GM19372 (cell line): ENCODE measurements around the gene GLI2.
A peak's percentile ranks its signal among the peaks of the same experiment; 100 is the strongest.

ENCODE experiments used
- ATAC-seq: cut with Tn5 transposase; IDR thresholded peaks from one replicate; pipeline ENCODE4 v1.9.1; 2021; ENCODE audit warnings: mild to moderate bottlenecking, low read depth, moderate library complexity; ENCODE audit not compliant: unreplicated experiment

GLI2 gene

DNA sequence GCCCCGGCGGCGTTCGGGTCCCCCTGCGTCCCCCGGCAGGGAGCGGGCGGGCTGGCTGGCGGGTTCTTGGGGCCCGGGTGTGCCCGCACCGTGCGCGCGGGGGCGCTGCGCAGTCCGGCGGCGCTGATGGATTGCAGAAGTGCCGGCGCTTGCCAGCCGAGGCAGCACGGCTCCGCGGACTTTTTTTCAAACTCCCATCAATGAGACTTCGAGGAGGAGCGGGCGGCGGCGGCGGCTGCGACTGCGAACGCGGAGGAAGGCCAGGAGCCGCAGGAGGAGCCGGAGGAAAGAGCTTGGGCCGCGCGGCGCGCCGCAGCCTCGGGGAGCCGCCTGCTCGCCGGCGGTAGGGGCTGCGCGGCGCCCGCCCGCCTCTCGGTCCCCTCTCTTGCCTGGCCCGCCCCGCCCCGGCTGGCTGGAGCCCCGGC lies at the start of gene GLI2:
Gene GLI2, plus strand, starts transcription at position 123 of the 425 bp plus-strand sequence. CDS start 61,453 bp downstream, outside the sequence.
- peak; percentile 71 for ATAC-seq

DNA sequence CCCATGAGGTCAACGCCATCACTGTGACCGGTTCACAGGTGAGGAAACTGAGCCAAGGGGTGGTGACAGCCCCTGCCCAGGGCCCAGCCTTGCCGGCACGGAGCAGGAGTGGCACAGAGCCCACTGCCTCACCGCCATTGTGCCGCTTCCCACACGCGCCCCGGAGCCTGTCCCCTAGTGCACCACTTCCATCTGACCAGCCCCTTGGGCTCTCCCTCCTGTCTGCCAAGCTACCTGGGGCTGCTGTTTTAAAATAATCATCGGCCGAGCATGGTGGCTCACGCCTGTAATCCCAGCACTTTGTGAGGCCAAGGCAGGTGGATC lies 49.7 kb upstream of the GLI2 start:
- ATAC-seq, result no peak

DNA sequence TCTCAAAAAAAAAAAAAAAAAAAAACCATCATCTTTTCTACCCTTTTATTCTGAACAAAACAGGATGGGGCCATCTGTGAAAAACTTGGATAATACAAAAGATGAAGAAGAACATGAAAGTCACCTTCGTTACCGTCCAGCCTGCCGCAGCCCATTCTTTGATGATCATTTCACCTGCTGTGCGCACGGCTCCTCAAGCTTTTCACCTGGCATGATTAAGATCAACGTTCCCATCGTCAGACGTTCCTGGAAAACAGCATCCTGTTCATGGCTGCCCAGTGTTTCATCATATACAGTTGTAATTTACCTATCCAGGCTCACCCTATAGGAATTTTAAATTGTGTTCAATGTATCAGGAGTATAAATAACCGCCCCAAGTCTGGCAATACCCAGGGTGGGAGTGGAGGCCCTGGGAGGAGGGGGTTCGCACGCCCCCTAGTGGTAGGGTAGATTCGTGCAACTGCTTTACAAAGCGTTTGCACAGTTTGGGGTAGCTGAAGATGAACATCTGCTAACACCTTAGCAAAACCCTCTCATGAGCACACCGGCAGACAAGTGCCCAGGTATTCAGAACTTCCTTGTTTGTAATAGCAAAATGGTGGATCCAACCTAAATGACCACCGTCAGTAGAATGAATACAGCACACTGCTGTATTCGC lies 49.0 kb upstream of the GLI2 start:
- ATAC-seq, result no peak

DNA sequence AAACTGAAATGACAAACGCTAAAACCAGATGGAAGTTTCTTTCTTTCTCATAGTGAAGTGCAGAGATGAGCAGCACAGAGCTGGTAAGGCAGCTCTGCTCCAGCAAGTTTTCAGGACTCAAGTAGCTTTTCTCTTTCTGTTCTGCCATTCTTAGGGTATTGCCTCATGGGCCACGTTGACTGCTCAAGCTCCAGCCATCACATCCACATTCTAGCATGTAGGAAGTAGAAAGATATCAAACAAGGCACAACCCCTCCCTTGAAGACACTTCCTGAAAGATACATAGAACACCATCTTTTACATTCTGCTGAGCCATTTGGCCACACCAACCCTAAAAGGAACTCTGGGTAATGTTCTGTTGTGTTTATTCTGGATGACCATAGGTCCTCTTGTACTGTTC lies 48.5 kb upstream of the GLI2 start:
- ATAC-seq, result no peak

DNA sequence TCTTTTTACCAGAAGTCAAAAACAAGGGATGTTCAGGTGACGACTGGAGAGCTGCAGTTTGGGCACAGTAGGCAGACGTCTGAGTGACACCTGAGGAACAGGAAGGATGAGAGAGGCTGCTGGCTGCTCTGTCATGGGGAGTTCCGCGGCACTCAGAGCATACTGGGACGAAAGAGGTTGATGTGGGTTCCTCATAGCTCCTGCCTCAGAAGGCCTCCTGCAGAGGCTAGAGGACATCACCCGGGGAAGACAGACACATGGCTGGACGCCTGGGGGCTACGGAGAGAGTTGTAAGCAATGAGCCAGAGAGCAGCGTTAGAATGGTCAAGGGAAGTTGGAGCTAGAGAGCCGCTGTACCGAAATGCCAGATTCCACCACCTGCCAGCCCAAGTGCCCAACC lies 45.1 kb upstream of the GLI2 start:
- no peak for ATAC-seq

DNA sequence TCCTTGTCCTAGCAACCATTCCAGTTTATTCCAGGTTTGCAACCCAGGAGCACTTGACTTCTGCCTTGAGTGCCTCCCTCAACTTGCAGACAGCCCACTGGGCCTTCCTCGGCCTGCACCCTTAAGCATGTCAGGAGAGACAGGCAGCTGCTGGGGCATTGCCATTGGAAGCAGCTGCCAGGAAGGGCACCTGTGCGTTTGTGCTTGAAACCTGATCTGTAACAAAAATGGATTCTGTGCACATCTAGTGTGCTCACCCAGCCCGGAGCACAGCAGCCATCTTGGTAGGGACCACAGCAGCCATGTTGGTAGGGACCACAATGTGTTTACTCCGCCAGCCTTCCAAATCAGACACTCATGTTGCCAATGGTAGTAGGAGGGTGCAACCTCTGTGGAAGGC lies 44.3 kb upstream of the GLI2 start:
- ATAC-seq, result no peak

DNA sequence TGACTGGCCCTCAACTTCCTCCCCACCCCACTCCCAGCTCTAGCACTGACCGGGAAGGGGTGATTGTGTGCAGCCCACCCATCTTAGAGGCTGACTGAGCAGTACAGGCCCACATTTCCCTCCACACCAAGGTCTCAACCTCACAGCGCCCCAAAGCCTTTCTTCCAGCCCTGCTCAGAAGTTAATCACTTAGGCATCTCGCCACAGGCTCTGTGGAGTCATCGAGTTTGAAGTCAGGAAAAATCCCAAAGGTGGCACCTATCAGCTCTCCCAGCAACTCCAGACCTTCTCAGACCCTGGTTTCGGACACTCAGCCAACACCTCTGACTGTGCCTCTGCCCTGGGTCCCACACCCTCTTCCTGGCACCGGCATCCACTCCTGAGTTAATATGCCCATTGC lies 43.0 kb upstream of the GLI2 start:
- ATAC-seq, result no peak

DNA sequence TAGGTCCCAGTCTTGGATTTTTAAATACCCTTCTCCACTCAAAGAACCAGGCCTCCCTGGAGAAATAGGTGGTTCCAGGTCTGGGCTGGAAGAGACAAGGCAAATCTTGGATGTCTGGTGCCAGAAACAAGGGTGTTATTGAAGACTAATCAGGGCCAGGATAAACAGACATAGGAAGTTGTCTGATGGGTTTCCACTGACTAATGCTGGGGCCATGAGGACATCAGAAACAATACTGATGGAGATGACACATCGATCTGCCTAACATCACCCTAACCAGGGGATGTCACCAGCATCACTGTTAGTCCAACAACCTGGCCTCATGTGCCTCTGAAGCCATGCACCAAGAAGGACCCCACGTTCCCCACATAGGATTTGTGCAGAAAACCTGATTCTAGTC lies 42.5 kb upstream of the GLI2 start:
- no peak for ATAC-seq

DNA sequence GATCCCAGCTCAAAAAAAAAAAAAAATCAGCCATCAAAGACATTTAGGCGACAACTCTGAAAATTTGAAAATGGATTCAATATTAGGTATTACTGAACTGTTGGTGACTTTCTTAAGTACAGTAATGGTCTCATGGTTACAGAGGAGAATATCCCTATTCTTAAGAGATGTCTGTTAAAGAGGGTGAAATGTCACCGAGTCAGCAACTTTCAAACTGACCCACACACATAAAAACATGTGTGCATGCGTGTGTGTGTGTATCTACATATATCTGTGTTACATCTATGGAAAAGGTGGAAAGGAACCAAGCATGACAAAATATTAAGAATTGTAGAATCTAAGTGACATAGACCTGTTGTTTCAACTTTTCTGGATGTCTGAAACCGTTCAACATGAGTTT lies 41.6 kb upstream of the GLI2 start:
- no peak for ATAC-seq

DNA sequence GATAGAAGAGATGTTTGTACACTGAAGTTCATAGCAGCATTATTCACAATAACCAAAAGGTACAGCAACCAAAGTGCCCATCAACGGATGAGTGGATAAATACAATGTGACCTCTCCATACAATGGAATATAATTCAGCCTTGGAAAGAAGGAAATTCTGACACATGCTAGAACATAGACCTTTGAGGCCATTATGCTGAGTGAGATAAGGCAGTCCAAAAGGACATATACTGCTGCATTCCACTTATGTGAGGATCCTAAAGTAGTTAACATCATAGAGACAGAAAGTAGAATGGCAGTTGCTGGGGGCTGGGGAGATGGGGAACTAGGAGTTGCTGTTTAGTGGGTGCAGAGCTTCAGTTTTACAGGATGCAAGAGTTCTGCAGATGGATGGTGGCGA lies 38.2 kb upstream of the GLI2 start:
- no peak for ATAC-seq

DNA sequence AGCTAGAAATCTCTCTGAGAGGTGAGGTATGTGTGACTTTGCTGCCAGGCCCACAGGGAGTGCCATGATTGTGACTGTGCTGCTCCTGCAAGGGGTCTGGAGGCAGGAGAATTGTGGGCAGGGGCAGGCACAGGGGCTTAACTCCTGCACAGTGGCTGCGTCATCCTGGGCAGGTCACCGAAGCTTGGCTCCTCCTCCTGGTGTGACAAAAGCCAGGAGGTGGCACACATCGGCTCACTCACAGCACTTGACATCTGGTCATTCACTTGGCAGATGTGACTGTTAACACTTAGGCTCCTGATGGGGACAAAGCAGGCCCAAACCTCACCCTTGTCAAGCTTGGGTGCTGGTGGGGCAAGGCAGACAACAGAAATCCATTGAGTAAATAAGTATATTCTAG lies 36.4 kb upstream of the GLI2 start:
- no peak for ATAC-seq

DNA sequence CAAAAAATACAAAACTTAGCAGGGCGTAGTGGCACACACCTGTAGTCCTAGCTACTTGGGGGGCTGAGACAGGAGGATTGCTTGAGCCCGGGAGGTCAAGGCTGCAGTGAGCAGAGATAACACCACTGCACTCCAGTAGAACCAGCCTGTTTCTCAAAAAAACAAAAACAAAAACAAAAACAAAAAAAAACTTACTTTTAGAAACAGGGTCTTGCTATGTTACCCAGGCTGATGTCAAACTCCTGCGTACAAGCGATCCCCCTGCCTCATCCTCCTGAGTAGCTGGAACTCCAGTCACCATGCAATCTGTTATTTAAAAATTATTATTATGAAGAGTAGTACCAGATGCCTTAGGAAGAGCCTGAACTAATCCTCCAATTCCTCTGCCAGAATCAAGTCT lies 35.0 kb upstream of the GLI2 start:
- ATAC-seq, result no peak

DNA sequence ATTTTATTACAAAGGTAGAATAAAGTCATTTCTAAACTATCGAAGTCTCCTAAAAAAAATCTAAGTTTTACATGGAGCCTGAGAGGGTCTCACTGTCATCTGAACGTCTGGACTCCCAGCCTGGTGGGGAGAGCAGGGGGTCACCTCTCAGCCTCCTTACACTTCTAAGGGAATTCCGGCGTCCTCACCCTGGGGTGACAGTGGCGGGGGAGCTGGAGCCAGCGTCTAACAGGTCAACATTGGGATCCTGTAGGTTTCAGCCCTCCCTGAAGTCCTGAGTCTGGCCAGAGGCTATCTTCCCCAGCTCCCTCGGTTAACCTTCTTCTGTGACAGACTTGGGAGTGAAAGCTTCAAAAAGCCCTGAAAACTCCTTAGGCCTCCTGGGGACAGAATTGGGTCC lies 34.6 kb upstream of the GLI2 start:
- ATAC-seq, result no peak

DNA sequence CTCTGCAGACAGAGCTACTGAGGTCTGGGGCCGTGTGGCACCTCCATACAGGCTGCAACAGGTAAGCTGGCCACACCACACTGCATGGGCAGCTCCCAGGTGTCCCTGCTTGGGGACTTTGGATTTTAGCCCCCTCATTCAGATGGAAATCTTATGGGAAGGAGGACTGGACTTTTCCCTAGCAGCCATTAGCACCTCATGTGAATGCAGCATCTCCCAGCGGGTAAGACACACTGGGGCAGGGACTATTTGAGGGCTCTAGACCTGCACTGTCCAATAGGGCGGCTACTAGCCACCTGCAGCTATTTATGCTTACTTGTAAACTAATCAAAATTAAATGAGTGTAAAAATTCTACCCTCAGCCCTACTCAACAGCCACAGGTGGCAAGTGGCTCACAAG lies 34.2 kb upstream of the GLI2 start:
- ATAC-seq, result no peak

DNA sequence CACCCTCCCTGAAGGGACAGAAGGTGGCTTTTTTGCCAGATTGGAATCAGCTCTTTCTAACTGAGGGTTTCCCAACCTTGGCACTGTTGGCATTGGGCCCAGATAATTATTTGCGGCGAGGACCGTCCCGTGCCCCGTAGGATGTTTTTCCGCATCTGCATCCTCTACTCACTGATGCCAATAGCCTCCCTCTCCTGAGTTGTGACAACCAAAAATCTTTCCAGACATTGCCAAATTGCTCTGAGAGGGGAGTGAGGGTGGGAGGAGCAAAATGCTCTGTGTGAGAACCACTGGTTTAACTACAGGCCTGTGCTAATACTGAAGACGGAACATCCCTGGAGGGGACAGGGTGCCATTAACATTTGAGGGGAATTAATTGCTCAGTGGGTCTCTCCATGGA lies 33.6 kb upstream of the GLI2 start:
- no peak for ATAC-seq

DNA sequence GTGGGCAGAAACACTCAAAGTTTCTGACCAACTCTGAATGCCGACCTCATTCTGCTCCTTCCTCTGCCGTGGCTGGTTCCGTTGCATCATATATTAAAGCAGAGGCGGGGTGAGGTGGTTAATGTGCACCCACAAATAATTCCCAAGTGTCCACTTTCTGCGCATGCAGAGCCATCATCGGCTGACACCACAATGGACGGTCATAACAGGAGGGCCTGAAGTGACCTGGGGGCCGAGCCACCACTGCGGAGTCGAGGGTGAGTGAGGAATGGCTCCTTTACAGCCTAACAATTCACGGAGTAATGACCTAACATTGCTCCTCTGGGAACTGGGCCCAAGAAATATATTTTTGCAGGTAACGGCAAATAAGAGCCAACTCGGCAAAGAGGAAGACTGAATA lies 32.9 kb upstream of the GLI2 start:
- no peak for ATAC-seq

DNA sequence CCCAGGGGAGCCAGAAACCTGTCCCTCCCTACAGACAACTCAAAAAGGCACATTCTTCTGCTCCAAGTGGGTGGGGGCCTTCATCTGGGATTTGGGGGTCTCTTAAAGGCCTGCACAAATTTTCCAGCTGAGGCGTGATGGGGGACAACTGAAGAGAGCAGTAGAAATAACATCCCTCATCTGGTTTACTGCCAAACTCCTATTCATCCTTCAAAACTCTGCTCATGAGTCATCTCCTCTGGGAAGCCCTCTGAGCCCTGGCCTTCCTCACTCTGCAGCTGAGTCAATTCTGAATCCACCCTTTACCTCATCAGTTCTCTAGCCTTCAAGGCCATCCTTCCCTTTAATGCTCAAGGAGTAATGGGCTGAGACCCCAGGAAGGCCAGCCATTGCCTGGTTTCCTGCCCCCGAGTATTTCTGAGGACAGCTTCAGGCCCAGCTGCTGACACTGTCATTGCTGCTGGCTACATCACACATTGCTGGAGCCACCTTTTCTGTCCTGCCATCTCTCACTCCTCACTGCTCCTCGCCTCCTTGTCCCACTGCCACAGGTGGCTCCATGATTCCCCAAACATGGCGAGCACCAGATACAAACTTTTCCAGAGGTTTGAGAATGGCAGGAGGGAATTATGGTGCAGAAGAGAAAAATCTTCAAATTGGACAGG lies 32.2 kb upstream of the GLI2 start:
- ATAC-seq, result no peak

DNA sequence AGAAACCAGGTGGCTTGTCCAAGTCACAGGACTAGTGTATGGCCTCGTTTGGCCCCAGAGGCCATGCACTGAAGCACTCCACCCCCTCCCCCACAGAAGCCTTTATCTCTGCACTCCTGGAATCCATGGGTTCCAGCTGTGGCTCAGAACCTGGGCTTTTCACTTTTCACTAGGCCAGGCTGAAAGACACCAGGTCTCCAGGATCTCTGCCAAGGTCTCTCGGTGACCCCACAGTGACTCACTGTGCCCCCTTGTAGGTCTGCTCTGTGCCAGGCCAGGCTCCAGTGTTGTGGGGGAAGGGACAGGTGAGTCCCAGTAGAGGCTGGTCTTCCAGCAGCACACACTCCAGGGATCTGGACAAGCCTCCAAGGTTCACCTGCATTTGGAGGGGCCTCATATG lies 31.0 kb upstream of the GLI2 start:
- no peak for ATAC-seq

DNA sequence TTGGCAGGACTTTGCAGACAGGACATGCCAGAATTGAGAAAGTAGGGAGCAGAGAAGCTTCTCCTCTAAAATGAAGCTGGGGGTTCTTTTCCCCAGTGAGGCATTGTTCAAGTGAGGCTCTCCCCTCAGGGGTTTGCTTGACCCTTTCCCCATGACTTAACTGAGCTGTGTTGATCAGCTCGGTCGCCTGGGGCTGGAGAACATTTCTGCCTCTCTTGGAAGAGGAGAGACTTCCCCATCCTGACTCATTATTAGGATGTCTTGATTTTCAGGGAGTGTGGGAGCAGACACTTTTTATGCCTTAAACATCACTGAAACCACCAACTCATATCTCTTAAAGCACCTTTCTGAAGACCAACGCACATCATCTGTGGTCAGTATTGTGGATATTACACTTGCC lies 27.9 kb upstream of the GLI2 start:
- ATAC-seq, result no peak

DNA sequence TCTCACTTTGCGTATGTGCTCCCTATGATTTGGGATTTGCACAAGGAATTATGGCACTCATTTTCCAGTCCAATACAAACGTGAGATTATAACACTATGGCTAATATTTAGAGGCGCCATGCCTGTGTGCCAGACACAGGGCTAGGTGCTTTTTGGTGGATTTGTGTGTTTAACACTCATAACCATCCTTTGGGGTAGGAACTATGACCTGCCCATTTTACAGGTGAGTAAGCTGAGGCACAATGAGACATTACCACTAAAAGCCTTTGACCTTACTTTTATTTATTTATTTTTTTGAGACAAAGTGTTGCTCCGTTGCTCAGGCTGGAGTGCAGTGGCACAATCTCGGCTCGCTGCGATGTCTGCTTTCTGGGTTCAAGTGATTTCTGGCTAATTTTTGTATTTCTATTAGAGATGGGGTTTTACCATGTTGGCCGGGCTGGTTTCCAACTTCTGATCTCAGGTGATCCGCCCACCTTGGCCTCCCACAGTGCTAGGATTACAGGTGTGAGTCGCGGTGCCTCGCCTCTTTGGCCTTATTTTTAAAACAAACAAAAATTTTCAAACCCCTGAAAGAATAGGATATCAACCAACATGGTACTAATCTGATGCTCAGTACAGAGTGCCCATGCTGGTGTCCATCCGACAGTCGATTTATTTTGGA lies 26.6 kb upstream of the GLI2 start:
- no peak for ATAC-seq

DNA sequence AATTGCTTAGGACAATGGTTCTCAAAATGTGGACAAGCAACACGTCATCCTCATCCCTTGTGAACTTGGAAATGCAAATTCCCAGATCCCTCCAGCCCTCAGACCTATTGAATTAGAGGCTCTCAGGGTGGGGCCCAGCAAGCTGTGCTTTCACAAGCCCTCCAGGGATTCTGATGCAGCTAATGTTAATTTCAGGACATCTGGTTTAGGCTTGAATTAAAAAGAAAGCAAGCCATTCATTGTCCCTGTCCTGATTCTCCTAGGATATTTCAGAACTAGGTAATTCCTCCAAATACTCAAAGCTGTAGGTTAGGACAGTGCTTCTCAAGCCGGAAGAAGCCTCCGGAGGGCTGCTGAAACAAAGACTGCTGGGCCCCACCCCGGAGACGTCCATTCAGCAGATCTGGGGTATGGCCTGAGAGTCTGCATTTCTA lies 26.0 kb upstream of the GLI2 start:
- no peak for ATAC-seq

DNA sequence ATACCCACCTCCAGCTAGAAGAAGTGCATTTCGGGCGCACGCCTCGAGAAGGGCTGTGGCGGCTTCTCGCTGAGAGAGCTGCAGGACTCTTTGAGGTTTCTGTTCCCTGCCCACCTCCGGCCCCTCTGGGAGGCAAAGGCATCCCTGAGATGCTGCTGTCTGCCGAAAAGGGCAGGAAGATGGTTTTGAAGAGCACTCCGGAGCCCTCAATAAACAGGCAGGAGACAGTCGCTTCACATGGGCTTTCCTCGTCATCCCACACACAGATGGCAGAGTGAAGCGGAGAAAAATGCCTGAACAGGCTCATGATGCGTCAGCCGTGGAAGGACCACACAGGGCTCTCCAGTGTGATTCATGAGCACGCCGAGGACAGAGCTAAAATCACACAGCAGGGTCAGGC lies 25.4 kb upstream of the GLI2 start:
- no peak for ATAC-seq
